ENCODE measurements around the gene PCDHGA4.

Gene PCDHGA4

DNA sequence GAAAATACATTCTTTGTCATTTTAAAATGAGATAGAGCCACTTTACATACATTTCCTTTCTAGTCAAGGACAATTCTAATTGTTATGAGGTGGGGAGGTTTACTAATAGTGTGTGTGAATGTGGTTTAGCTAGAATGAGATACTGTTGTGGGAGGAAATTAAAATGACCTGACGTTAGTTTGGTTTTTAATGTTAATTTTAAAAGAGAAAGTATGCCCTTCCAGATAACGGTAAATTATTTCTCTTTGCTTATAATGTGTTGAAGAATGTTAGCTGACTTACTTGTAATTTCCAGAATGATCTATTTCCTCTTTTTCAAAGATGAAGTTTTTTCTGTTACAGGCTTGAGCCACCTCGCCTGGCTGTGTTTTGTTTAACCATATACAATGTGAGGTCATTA, 32.6 kb upstream of the PCDHGA4 start:
- TF ChIP-seq EZH2 (IDR thresholded peaks at IDR 0.05; ENCODE audit: borderline replicate concordance, low read length) (no peak), CTCF (IDR thresholded peaks at IDR 0.05; ENCODE audit: low read length) (no peak)
- no peak overlapping the region for H2AFZ ChIP-seq (ENCODE audit: low read length)

GRCh38 chr5:141326088-141326854, 28.6 kb upstream of the PCDHGA4 start:
- Histone ChIP-seq H3K27ac (ENCODE audit: low read depth, low read length, poor library complexity, severe bottlenecking) (peak overlapping the region; percentile 38), H3K4me2 (ENCODE audit: low read length) (peak overlapping the region; percentile 83), H3F3A (ENCODE audit: insufficient read depth, low read length) (no peaks in the 10 kb centered on the region), H4K20me1 (ENCODE audit: insufficient read depth, low read length) (no peaks in the 10 kb centered on the region), H3K36me3 (ENCODE audit: insufficient read depth, low read length) (no peaks in the 10 kb centered on the region), H3K4me1 (ENCODE audit: insufficient read depth, low read length, severe bottlenecking) (peaks cover 17% of the 10 kb centered on the region), H3K27me3 (ENCODE audit: insufficient read depth, low read length) (no peaks in the 10 kb centered on the region), H3K9ac (ENCODE audit: low read length) (peak overlapping the region; percentile 83), H3K9me3 (ENCODE audit: low read length) (no peaks in the 10 kb centered on the region; the same call in 1 of the 2 replicates), H3K79me2 (ENCODE audit: insufficient read depth, low read length) (no peaks in the 10 kb centered on the region), H3K4me3 (ENCODE audit: low read depth, low read length, poor library complexity, severe bottlenecking) (peak overlapping the region; percentile 68), H2AFZ (ENCODE audit: low read length) (peak overlapping the region; percentile 85), H3K9me2 (ENCODE audit: low read depth, low read length) (no peaks in the 10 kb centered on the region)
- TF ChIP-seq EZH2 (IDR thresholded peaks at IDR 0.05; ENCODE audit: borderline replicate concordance, low read length) (no peak), CTCF (IDR thresholded peaks at IDR 0.05; ENCODE audit: low read length) (peak; percentile 84)

More for the DNA sequence above, 32.6 kb upstream of the PCDHGA4 start:
- no peaks in the 10 kb centered on the region for H3K27me3 ChIP-seq (ENCODE audit: insufficient read depth, low read length)
- H3K9me3 ChIP-seq (ENCODE audit: low read length) = peaks cover 20% of the 10 kb centered on the region
- peaks cover 28% of the 10 kb centered on the region for H3K4me1 ChIP-seq (ENCODE audit: insufficient read depth, low read length, severe bottlenecking)
- no peak overlapping the region for H3K4me3 ChIP-seq (ENCODE audit: low read depth, low read length, poor library complexity, severe bottlenecking)
- H3K9me2 ChIP-seq (ENCODE audit: low read depth, low read length) = no peaks in the 10 kb centered on the region
- no peaks in the 10 kb centered on the region for H3F3A ChIP-seq (ENCODE audit: insufficient read depth, low read length)
- H3K4me2 ChIP-seq (ENCODE audit: low read length) = no peak overlapping the region
- peaks cover 24% of the 10 kb centered on the region for H3K79me2 ChIP-seq (ENCODE audit: insufficient read depth, low read length)
- no peaks in the 10 kb centered on the region for H4K20me1 ChIP-seq (ENCODE audit: insufficient read depth, low read length)
- H3K36me3 ChIP-seq (ENCODE audit: insufficient read depth, low read length) = peaks cover 26% of the 10 kb centered on the region
- H3K27ac ChIP-seq (ENCODE audit: low read depth, low read length, poor library complexity, severe bottlenecking) = no peak overlapping the region
- no peak overlapping the region for H3K9ac ChIP-seq (ENCODE audit: low read length)

GRCh38 chr5:141328231-141328630, 26.6 kb upstream of the PCDHGA4 start:
- no peak overlapping the region for H3K4me2 ChIP-seq (ENCODE audit: low read length)
- no peaks in the 10 kb centered on the region for H4K20me1 ChIP-seq (ENCODE audit: insufficient read depth, low read length)
- H3K9me2 ChIP-seq (ENCODE audit: low read depth, low read length) = no peaks in the 10 kb centered on the region
- no peaks in the 10 kb centered on the region for H3F3A ChIP-seq (ENCODE audit: insufficient read depth, low read length)
- H2AFZ ChIP-seq (ENCODE audit: low read length) = no peak overlapping the region
- H3K4me3 ChIP-seq (ENCODE audit: low read depth, low read length, poor library complexity, severe bottlenecking) = no peak overlapping the region
- H3K9me3 ChIP-seq (ENCODE audit: low read length) = peaks cover 6% of the 10 kb centered on the region
- peaks cover 9% of the 10 kb centered on the region for H3K4me1 ChIP-seq (ENCODE audit: insufficient read depth, low read length, severe bottlenecking)
- no peak overlapping the region for H3K27ac ChIP-seq (ENCODE audit: low read depth, low read length, poor library complexity, severe bottlenecking)
- no peaks in the 10 kb centered on the region for H3K79me2 ChIP-seq (ENCODE audit: insufficient read depth, low read length)
- no peaks in the 10 kb centered on the region for H3K36me3 ChIP-seq (ENCODE audit: insufficient read depth, low read length)
- TF ChIP-seq EZH2 (IDR thresholded peaks at IDR 0.05; ENCODE audit: borderline replicate concordance, low read length) (no peak), CTCF (IDR thresholded peaks at IDR 0.05; ENCODE audit: low read length) (no peak)
- H3K27me3 ChIP-seq (ENCODE audit: insufficient read depth, low read length) = no peaks in the 10 kb centered on the region
- no peak overlapping the region for H3K9ac ChIP-seq (ENCODE audit: low read length)

All from OCI-LY1 (cell line).